Measurements from ENCODE around the gene PCMTD2.
A peak's percentile ranks its signal among the peaks of the same experiment; 100 is the strongest.

The PCMTD2 gene

GRCh38 chr20:64239449-64240242 is 15.9 kb upstream of the PCMTD2 start:
- DNase-seq = no peak

DNA sequence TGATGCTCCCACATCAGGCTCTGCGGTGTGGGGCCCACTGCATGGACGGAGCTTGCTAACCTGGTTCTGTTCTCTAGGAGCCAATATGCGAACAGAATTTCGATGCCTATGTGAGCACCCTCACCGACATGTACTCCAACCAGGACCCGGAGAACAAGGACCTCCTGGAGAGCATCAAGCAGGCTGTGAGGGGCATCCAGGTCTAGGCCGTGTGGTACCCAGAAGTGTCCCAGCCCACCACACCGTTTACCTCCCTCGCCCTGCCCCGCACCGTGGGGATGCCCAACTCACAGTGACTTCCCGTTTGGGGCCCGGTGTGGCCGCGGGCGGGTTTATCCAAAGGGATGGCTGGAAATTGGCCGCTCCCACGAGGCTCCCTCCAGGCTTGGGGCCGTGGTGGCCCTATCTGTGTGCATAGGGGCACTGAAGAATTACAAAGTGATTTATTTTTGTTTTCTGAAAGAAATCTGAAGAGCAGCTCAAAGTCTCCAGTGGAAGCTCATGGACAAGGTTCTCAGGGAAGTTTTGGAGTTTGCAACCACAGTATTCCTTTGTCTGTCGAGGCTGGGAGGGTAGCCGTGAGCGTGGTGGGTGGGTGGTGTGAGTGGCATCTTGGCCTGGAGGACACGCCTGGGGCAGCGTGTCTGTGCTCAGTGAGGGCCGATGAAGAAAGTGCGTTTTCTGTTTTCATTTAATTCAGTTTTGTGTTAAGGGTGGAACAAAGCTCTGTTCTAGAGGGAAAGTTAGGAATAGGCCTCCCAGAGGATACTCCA is 15.1 kb upstream of the PCMTD2 start:
- DNase-seq = no peak

DNA sequence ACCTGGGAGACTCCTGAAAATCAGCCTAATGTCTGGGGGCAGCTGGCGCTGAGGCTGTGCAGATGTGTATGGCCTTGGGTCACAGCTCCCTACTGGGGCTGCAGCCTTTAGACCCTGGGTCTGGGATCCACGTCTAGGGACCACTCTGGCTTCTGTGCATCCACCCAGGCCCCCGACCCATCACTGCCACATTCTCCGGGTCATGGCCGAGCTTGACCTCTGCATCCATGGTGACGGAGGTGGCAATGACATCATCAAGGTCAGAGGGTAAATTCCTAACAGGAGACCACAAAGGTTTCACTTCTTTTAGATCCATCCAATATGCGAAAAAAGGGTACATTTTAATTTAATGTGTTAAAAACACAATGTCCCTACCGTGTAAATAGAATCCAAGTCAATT is 14.5 kb upstream of the PCMTD2 start:
- DNase-seq = no peak

GRCh38 chr20:64242003-64242796 is 13.3 kb upstream of the PCMTD2 start:
- no peak for DNase-seq

GRCh38 chr20:64242797-64243475 is 12.6 kb upstream of the PCMTD2 start:
- DNase-seq = no peak

DNA sequence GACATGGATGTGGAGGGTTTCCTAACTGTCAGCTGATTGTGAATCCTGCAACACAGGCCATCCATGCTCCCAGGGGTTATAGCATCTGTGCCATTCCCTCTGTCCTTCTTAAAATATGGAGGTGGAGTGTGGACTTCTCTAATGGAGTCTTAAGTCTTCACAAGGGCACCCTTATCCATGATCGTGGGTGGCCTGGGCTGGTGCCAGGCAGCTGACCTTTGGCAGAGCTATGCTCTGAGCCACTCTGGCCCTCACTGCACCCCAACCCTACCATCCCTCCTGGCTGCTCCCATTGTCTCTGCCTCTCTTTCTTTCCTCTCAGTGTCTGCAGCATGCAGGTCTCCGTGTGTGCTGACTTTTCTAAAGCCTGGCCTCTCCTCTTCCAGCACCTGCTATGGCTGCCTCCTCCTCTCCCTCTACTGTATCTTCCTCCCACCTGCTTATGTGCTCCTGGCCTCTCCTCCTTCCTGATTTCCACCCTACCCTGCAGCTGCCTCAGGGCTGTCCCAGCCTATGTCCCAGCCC is 11.2 kb upstream of the PCMTD2 start:
- no peak for DNase-seq

DNA sequence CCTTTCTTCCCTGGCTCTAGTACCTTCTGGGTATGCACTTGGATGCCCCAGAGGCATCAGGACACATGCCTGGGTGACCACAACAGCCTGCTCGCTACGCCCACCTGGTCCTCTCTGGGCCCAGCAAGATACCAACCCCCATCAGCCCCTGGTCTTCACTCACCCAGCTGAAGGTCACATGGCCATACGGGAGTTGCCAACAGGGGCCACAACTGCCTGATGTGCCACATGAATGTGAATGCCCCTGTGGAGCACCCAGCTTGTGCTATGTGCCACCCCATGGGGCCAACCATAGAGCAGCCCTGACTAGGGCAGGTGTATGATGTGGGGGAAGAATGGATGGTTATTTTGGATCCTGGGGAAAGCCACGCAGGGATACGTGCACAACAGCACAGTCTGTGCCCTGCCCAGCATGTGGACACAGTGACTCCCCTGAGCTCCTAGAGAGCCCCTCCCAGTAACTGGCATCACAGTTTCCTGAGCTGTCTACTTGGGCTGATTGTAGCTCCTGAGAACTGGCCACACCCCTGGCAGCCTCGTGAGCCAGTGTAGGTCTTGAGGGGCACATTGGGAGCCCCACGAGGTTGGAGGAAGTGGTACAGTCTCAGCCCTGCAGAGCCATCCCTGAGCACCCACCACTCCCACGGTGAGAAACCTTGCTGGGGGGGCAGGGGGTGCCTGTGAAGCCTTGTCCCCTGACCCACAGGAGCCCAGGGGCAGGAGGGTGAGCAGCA is 10.5 kb upstream of the PCMTD2 start:
- DNase-seq = no peak

GRCh38 chr20:64245746-64246595 is 9.6 kb upstream of the PCMTD2 start:
- DNase-seq = no peak

- no peak for DNase-seq
Measured at GRCh38 chr20:64246616-64247306, 8.8 kb upstream of the PCMTD2 start.

DNA sequence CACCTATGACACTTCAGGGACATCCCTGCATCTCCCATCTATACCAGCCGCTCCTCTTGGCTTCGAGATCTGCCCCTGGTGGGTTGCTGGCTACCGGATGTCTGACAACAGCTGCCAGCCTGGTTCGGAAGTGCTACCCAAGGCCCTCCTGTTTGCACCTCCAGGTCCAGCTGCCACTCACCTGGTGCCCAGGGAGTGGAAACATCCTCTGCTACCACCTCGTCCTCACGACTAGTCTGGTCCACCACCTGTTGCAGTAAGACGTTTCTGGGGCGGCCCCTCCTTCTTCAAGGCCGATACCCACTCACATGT is 8.3 kb upstream of the PCMTD2 start:
- no peak for DNase-seq

- peak; percentile 28 to 29 for DNase-seq
Measured at GRCh38 chr20:64247970-64248841, 7.3 kb upstream of the PCMTD2 start.

- no peak for DNase-seq
Measured at GRCh38 chr20:64250027-64250426, 5.5 kb upstream of the PCMTD2 start.

GRCh38 chr20:64253000-64253383 is 2.6 kb upstream of the PCMTD2 start:
- no peak for DNase-seq

DNA sequence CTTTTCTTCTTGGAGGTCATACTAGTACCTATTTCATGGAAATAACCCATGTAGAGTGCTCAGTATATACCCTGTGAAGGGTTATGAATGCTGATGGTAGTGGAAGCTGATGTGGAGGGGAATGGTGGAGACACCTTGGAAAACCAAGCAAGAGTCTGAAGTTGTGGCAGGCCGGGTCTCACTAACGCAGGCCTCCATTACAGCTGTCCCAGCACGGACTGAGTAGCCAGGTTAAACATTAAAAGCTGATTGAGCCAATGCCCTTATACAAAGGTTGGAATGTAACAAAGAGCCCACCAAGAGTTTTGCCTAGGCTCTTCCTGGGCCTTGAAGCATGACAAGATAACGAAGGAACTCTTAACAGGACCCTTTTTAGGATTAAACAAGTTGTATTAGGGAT is 2.1 kb upstream of the PCMTD2 start:
- DNase-seq = no peak

DNA sequence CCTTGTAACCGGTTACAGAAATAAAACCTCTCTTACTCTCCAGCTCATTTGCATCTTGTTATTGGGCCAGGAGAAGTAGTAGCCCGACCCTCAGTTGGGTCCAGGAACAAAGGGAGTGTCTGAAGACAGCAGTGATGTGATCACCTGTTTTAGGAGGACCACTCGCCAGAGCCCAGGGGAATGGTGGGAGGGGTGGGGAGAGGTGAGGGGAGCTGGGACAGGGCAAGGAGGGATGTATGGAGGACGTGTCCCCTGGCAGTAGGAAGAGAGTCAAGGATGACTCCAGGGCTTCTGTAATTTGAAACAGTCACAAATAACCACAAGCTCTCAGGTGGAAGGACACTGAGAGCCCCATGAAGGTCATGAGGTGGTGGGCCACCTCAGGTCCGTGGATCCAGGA is 1.4 kb upstream of the PCMTD2 start:
- no peak for DNase-seq

DNA sequence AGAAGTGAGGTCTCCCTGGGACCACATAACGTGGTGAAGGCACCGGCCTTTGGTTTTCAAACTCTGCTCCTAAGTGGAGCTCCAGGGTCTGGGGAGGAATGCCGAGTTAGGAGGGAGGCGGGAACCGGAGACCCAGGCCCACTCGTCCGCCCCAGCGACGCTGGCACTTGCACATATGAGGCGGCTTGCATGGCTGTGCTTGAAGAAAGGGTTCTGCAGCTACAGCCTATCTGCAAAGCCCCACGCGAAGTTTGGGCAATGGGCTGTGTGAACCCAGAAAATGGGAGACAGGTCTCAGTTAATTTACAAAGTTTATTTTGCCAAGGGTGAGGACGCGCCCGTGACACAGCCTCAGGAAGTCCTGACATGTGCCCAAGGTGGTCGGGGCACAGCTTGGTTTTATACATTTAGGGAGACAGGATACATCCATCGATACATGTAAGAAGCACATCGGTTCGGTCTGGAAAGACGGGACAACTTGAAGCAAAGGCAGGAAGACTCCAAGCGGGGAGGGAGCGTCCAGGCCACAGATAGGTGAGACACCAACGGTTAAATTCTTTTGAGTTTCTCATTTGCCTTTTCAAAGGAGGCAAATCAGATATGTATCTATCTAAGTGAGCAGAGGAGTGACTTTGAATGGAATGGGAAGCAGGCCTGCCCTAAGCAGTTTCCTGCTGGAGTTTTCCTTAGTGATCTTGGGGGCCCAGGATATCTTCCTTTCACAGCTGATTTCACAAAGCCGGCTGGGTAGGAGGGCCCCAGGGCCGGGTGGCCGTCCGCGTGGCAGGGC is 782 bp upstream of the PCMTD2 start:
- DNase-seq = peak in 1 of 2 experiments; percentile 4

DNA sequence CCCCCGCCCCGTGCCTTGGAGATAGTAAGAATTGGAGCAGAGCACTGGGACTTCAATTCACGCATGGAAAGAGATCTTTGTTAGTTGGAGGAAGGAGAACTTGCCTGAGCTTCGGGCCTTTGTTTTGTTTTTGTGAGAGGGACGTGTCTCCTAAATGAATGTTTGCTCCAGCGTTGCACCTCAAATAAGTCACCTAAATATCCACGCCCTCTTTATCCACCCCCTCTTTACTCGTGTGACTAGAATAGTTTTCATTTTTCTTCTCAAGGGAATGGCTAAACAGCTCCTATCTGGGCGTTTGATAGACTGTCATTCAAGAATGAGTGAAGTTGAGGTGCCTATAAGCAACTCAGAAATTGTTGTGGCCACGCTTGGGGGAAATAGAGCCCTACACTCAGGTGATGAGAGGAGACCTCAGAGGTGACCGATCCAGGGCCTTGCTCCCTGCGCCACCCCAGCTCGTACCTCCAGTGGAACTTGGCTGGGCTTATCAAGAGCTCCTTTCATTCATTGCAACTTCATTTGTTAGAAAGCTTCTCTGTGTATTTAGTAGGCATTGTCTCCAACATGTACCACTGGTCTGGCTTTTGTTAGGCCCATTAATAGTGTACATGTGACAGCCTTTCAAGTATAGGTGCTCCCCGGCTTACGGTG is 861 bp downstream of the PCMTD2 start:
- DNase-seq = peak in 1 of 2 experiments; percentile 42
